HG02981 (cell line): ENCODE results near the gene MADCAM1.

Experiments used
- ATAC-seq: cut with Tn5 transposase; IDR thresholded peaks from one replicate; pipeline ENCODE4 v1.9.1; 2021; ENCODE audit warnings: mild to moderate bottlenecking, moderate library complexity; ENCODE audit not compliant: unreplicated experiment

MADCAM1 gene

GRCh38 chr19:488505-489417 is 7.5 kb upstream of the MADCAM1 start:
- peak; percentile 64 for ATAC-seq

GRCh38 chr19:489418-490196 is 6.7 kb upstream of the MADCAM1 start:
- ATAC-seq, result no peak

GRCh38 chr19:491146-491741 is 5.0 kb upstream of the MADCAM1 start:
- ATAC-seq, result no peak

- no peak for ATAC-seq
Measured at GRCh38 chr19:492091-492531, 4.2 kb upstream of the MADCAM1 start.

GRCh38 chr19:493391-494170 is 2.7 kb upstream of the MADCAM1 start:
- ATAC-seq, result no peak

- no peak for ATAC-seq
Measured at GRCh38 chr19:494171-495080, 1.9 kb upstream of the MADCAM1 start.

- ATAC-seq, result no peak
Measured at GRCh38 chr19:495081-495401, 1.2 kb upstream of the MADCAM1 start.

GRCh38 chr19:495402-496111 is 729 bp upstream of the MADCAM1 start:
- no peak for ATAC-seq

GRCh38 chr19:496986-497385 is 700 bp downstream of the MADCAM1 start:
- no peak for ATAC-seq

GRCh38 chr19:497491-497868 is 1.2 kb downstream of the MADCAM1 start:
- ATAC-seq, result no peak

GRCh38 chr19:497869-498510 is 1.7 kb downstream of the MADCAM1 start:
- no peak for ATAC-seq

- ATAC-seq, result no peak
Measured at GRCh38 chr19:498511-498891, 2.2 kb downstream of the MADCAM1 start.

- no peak for ATAC-seq
Measured at GRCh38 chr19:498977-499623, 2.8 kb downstream of the MADCAM1 start.

- ATAC-seq, result no peak
Measured at GRCh38 chr19:501646-502045, 5.4 kb downstream of the MADCAM1 start.

- no peak for ATAC-seq
Measured at GRCh38 chr19:504616-505015, 8.3 kb downstream of the MADCAM1 start.

- peak; percentile 57 for ATAC-seq
Measured at GRCh38 chr19:506404-507285, 10.4 kb downstream of the MADCAM1 start.
